Progenitor cell of endocrine pancreas (in vitro differentiated cells): ENCODE data around the gene RTL5. TPM values are rescaled to one million over a fixed set of nuclear protein-coding genes. Genes with fewer than 3 reads are reported as not detected.

Source experiments
- DNase-seq: peaks from one replicate; pipeline ENCODE4 v3.0.0; 2021; ENCODE audit warnings: low spot score; ENCODE audit not compliant: unreplicated experiment
- H3K27ac Mint-ChIP-seq: 2 replicates; pipeline ENCODE4 v1.8.0; 2021; ENCODE audit warnings: mild to moderate bottlenecking, moderate library complexity, mixed read lengths
- H3K27me3 Mint-ChIP-seq: 2 replicates; pipeline ENCODE4 v1.8.0; 2021; ENCODE audit warnings: mixed read lengths
- H3K36me3 Mint-ChIP-seq: 2 replicates; pipeline ENCODE4 v1.8.0; 2022; ENCODE audit warnings: mixed read lengths; ENCODE audit not compliant: insufficient read depth
- H3K4me1 Mint-ChIP-seq: 2 replicates; pipeline ENCODE4 v1.8.0; 2021; ENCODE audit warnings: low read depth, mixed read lengths
- H3K4me3 Mint-ChIP-seq: 2 replicates; pipeline ENCODE4 v1.8.0; 2021; ENCODE audit warnings: low read depth, mild to moderate bottlenecking, moderate library complexity, mixed read lengths
- H3K9me3 Mint-ChIP-seq: 2 replicates; pipeline ENCODE4 v1.8.0; 2021; ENCODE audit warnings: low read depth, mixed read lengths
- CTCF ChIP-seq: fragments of 200-600 bp; sonication (generic); IDR thresholded peaks from one replicate; pipeline ENCODE4 v1.5.0; 2021; ENCODE audit warnings: antibody characterized with exemption, mild to moderate bottlenecking; ENCODE audit not compliant: unreplicated experiment
- total RNA-seq: library from RNA; stranded (reverse); gene quantifications from 2 replicates; pipeline ENCODE4 v1.2.1, GENCODE V29; 2021

Gene RTL5
- total RNA-seq, 1 donor from 2014 or later: 19.4 TPM

- Mint-ChIP-seq H3K4me1 (peaks cover 23% of the 10 kb centered on the region), H3K9me3 (peaks cover 33% of the 10 kb centered on the region), H3K27me3 (peaks cover 4% of the 10 kb centered on the region), H3K4me3 (no peak overlapping the region), H3K27ac (no peak overlapping the region), H3K36me3 (peaks cover 16% of the 10 kb centered on the region)
- DNase-seq: no peak
- TF ChIP-seq CTCF: no peak
Measured at GRCh38 chrX:72126048-72126415, 5.7 kb downstream of the RTL5 start.

GRCh38 chrX:72125331-72126047 lies 6.2 kb downstream of the RTL5 start:
- peaks cover 14% of the 10 kb centered on the region for H3K36me3 Mint-ChIP-seq
- no peak for DNase-seq
- no peak overlapping the region for H3K4me3 Mint-ChIP-seq
- peaks cover 3% of the 10 kb centered on the region for H3K27me3 Mint-ChIP-seq
- H3K9me3 Mint-ChIP-seq: peaks cover 32% of the 10 kb centered on the region
- TF ChIP-seq CTCF: no peak
- no peak overlapping the region for H3K27ac Mint-ChIP-seq
- H3K4me1 Mint-ChIP-seq: peaks cover 23% of the 10 kb centered on the region

GRCh38 chrX:72124540-72125201 lies 7.0 kb downstream of the RTL5 start:
- H3K36me3 Mint-ChIP-seq: peaks cover 9% of the 10 kb centered on the region
- no peak overlapping the region for H3K4me3 Mint-ChIP-seq
- peaks cover 32% of the 10 kb centered on the region for H3K9me3 Mint-ChIP-seq
- peaks cover 23% of the 10 kb centered on the region for H3K4me1 Mint-ChIP-seq
- no peak for TF ChIP-seq CTCF
- peak overlapping the region; percentile 65 for H3K27ac Mint-ChIP-seq
- H3K27me3 Mint-ChIP-seq: no peaks in the 10 kb centered on the region
- no peak for DNase-seq

GRCh38 chrX:72123471-72124185 lies 8.1 kb downstream of the RTL5 start:
- Mint-ChIP-seq H3K27ac (peak overlapping the region; percentile 77), H3K27me3 (no peaks in the 10 kb centered on the region), H3K36me3 (no peaks in the 10 kb centered on the region), H3K4me1 (peaks cover 23% of the 10 kb centered on the region), H3K4me3 (no peak overlapping the region), H3K9me3 (peaks cover 23% of the 10 kb centered on the region)
- no peak for TF ChIP-seq CTCF
- no peak for DNase-seq

GRCh38 chrX:72122621-72123337 lies 8.9 kb downstream of the RTL5 start:
- H3K4me1 Mint-ChIP-seq: peaks cover 23% of the 10 kb centered on the region
- H3K9me3 Mint-ChIP-seq: peaks cover 23% of the 10 kb centered on the region
- no peak overlapping the region for H3K27ac Mint-ChIP-seq

More at GRCh38 chrX:72122621-72123337, 8.9 kb downstream of the RTL5 start:
- no peak for TF ChIP-seq CTCF
- H3K27me3 Mint-ChIP-seq: no peaks in the 10 kb centered on the region
- no peak overlapping the region for H3K4me3 Mint-ChIP-seq
- H3K36me3 Mint-ChIP-seq: no peaks in the 10 kb centered on the region
- no peak for DNase-seq
